Endothelial cell of umbilical vein (primary cell): ENCODE results near the gene SLC2A8. TPM values are rescaled to one million over a fixed set of nuclear protein-coding genes. Genes with fewer than 3 reads are reported as not detected.

Experiments used
- BruUV-seq: library from RNA; stranded (reverse); fragments of 400-500 nt; replicated peaks from 2 replicates; lab custom pipeline; 2021; lab: Mats Ljungman, UMichigan
- CTCF ChIA-PET: fragments of 300-600, 350-600 bp; sonication (Branson Sonifier 250); formaldehyde crosslinking; loops from one replicate; lab custom pipeline; 2021; ENCODE audit warnings: antibody characterized with exemption, inconsistent platforms; lab: Charles Lee
- POLR2A ChIA-PET: fragments of 300-600, 350-600 bp; sonication (Branson Sonifier 250); formaldehyde crosslinking; loops from one replicate; lab custom pipeline; 2021; ENCODE audit warnings: antibody characterized with exemption, inconsistent platforms; lab: Charles Lee
- DNase-seq: peaks from one replicate; pipeline ENCODE4 v3.0.0-alpha.2; 2011; ENCODE audit warnings: low read depth, low spot score
- FAIRE-seq: peaks from 2 replicates; lab custom pipeline; 2011; peaks lifted over from hg19 to GRCh38; lab: Jason Lieb, UNC
- H2AFZ ChIP-seq: 2 replicates; pipeline ENCODE4 v1.6.0; 2012; ENCODE audit warnings: low read depth, low read length, control low read depth, inconsistent platforms
- H3K27ac ChIP-seq: 2 replicates; pipeline ENCODE4 v1.5.1; 2011; ENCODE audit warnings: low read depth, mild to moderate bottlenecking, control low read depth, low read length, moderate library complexity; ENCODE audit not compliant: insufficient read depth
- H3K27me3 ChIP-seq, 2 experiments: 2 replicates each; pipeline versions ENCODE4 v1.6.0 to v1.6.1; 2011; ENCODE audit warnings: low read length in 2 of 2, mixed read lengths in 1 of 2; ENCODE audit not compliant: control insufficient read depth in 2 of 2, insufficient read depth in 2 of 2
- H3K36me3 ChIP-seq, 2 experiments: 2 replicates in 1 of 2; 3 replicates in 1 of 2; pipeline ENCODE4 v1.5.1; 2011; ENCODE audit warnings: low read length in 2 of 2, mild to moderate bottlenecking in 1 of 2, moderate library complexity in 1 of 2; ENCODE audit not compliant: control insufficient read depth in 2 of 2, insufficient read depth in 2 of 2; ENCODE audit errors: extremely low read depth in 1 of 2
- H3K4me1 ChIP-seq: 3 replicates; pipeline ENCODE4 v1.5.1; 2011; ENCODE audit warnings: mild to moderate bottlenecking, low read length; ENCODE audit not compliant: control insufficient read depth, insufficient read depth; ENCODE audit errors: extremely low read depth
- H3K4me2 ChIP-seq: 2 replicates; pipeline ENCODE4 v1.6.1; 2011; ENCODE audit warnings: low read length, control low read depth, mixed read lengths; ENCODE audit not compliant: insufficient read depth
- H3K4me3 ChIP-seq, 3 experiments: fragments of 200-600 bp in 1 of 3; sonication (generic), shearing (Covaris generic) in 1 of 3; replicated peaks in 1 of 3; 2 replicates each; pipeline ENCODE4 v1.5.1; 2011 to 2016; ENCODE audit warnings: control low read depth in 3 of 3, low read length in 3 of 3, mild to moderate bottlenecking in 2 of 3, inconsistent platforms in 1 of 3, low read depth in 1 of 3, moderate library complexity in 1 of 3; ENCODE audit not compliant: insufficient read depth in 1 of 3
- H3K79me2 ChIP-seq: 2 replicates; pipeline ENCODE4 v1.6.0; 2012; ENCODE audit warnings: low read length, inconsistent platforms; ENCODE audit not compliant: control insufficient read depth, insufficient read depth
- H3K9ac ChIP-seq: replicated peaks from 2 replicates; pipeline ENCODE3; 2011; ENCODE audit warnings: low read length, control low read depth; ENCODE audit not compliant: insufficient read depth; ENCODE audit errors: extremely low read depth
- H3K9me1 ChIP-seq: replicated peaks from 3 replicates; pipeline ENCODE4 v1.6.0; 2011; ENCODE audit warnings: mild to moderate bottlenecking, low read length; ENCODE audit not compliant: control insufficient read depth, insufficient read depth; ENCODE audit errors: extremely low read depth
- H3K9me3 ChIP-seq: replicated peaks from 2 replicates; pipeline ENCODE4 v1.5.1; 2012; ENCODE audit warnings: low read length, inconsistent platforms; ENCODE audit not compliant: control insufficient read depth, insufficient read depth
- H4K20me1 ChIP-seq: replicated peaks from 2 replicates; pipeline ENCODE3; 2011; ENCODE audit warnings: mild to moderate bottlenecking, low read length; ENCODE audit not compliant: control insufficient read depth, insufficient read depth; ENCODE audit errors: extremely low read depth
- FOS ChIP-seq: IDR thresholded peaks from 2 replicates; pipeline ENCODE4 v1.6.1; 2011; ENCODE audit warnings: mild to moderate bottlenecking, low read length, moderate library complexity, borderline replicate concordance; ENCODE audit not compliant: insufficient read depth
- MYC ChIP-seq: IDR thresholded peaks from one replicate; pipeline ENCODE4 v1.6.1; 2011; ENCODE audit warnings: mild to moderate bottlenecking, low read depth, low read length
- POLR2A ChIP-seq: IDR thresholded peaks from 2 replicates; pipeline ENCODE4 v1.6.1; 2012; ENCODE audit warnings: low read depth, mild to moderate bottlenecking, control low read depth, low read length
- POLR2AphosphoS5 ChIP-seq: IDR thresholded peaks from 2 replicates; pipeline ENCODE4 v1.6.1; 2012; ENCODE audit warnings: low read depth, mild to moderate bottlenecking, control low read depth, low read length, moderate library complexity; ENCODE audit not compliant: insufficient read depth
- dilution Hi-C: fragments of 300-500 bp; cut with MboI; formaldehyde crosslinking; loops from one replicate; pipeline ENCODE4 v1.15.0; 2019; ENCODE audit warnings: low sequenced_read_pairs; ENCODE audit not compliant: extremely low pct_ligation_motif_present
- intact Hi-C: fragments of 100-400 bp; cut with micrococcal nuclease; formaldehyde crosslinking; loops from one replicate; pipeline ENCODE4 v1.10.0; 2022
- polyA plus RNA-seq, 4 experiments: library from polyadenylated mRNA; depleted of rRNA in 3 of 4; stranded (reverse) in 3 of 4; unstranded in 1 of 4; fragments of >200 nt; gene quantifications; 2 replicates each; pipeline versions ENCODE4 v1.2.1 to v1.2.3, GENCODE V29; 2011 to 2012; ENCODE audit warnings: missing spikeins in 1 of 4
- total RNA-seq: library from RNA; stranded (reverse); gene quantifications from 2 replicates; pipeline ENCODE4 v1.2.3, GENCODE V29; 2021
- TF ChIP-seq, protein P1 (sequence below), 2 donors: IDR thresholded peaks; 1 replicate in 1 of 2; 2 replicates in 1 of 2; pipeline ENCODE4 v1.5.1; 2011; ENCODE audit warnings: low read length in 2 of 2, mild to moderate bottlenecking in 2 of 2, moderate library complexity in 2 of 2, control low read depth in 1 of 2, inconsistent platforms in 1 of 2, low read depth in 1 of 2; ENCODE audit not compliant: insufficient read depth in 1 of 2; ENCODE audit errors: extremely low read depth in 1 of 2
- TF ChIP-seq, protein P2 (sequence below): IDR thresholded peaks from 2 replicates; pipeline ENCODE4 v1.6.1; 2011; ENCODE audit not compliant: insufficient read depth, insufficient read length

The SLC2A8 gene
- total and polyA plus RNA-seq, 2 donors (not counting 3 experiments of a cell fraction or from before 2014, with no cell fraction given): 19.3 to 26.1 TPM

DNA sequence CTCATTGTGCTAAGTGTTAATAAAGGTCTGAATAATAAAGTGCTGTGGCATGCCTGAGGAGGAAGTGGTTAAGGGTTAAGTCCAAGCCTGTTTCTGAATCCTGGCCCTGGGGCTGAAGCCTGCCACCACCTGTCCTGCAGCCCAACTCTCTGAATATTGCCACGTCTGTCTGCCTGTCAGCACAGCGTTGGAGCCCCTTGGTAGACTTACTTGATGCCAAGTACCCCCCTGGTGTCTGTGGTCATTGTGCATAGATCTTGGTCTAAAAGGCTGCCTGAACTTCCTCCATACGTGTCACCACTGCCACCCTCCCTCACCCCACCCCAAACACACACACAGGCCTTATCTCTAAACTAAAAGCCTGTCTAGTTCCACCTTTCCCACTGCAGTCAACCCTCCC lies 35.4 kb upstream of the SLC2A8 start:
- no TSS peak for BruUV-seq
- Histone ChIP-seq H3K9ac (no peak overlapping the region), H4K20me1 (no peaks in the 10 kb centered on the region), H3K4me2 (no peak overlapping the region), H2AFZ (no peak overlapping the region), H3K27me3 (no peaks in the 10 kb centered on the region), H3K79me2 (no peaks in the 10 kb centered on the region), H3K27ac (no peak overlapping the region), H3K9me1 (no peaks in the 10 kb centered on the region), H3K9me3 (no peaks in the 10 kb centered on the region), H3K4me3 (no peak overlapping the region), H3K36me3 (no peaks in the 10 kb centered on the region), H3K4me1 (no peaks in the 10 kb centered on the region)
- ChIA-PET CTCF (interaction anchor here (1.8 to 3.1 kb wide), 5 partner anchors 9 to 421 kb away, joined by 5 to 16 read pairs (median 9); no protein-coding TSS in a partner anchor), POLR2A (no interaction called here)
- DNase-seq (no peak), FAIRE-seq (no peak)
- dilution Hi-C loops (no loop called here), intact Hi-C loops (no loop called here)
- TF ChIP-seq POLR2AphosphoS5 (no peak), POLR2A (no peak), FOS (no peak), MYC (no peak)
- TF ChIP-seq, protein P1, sequence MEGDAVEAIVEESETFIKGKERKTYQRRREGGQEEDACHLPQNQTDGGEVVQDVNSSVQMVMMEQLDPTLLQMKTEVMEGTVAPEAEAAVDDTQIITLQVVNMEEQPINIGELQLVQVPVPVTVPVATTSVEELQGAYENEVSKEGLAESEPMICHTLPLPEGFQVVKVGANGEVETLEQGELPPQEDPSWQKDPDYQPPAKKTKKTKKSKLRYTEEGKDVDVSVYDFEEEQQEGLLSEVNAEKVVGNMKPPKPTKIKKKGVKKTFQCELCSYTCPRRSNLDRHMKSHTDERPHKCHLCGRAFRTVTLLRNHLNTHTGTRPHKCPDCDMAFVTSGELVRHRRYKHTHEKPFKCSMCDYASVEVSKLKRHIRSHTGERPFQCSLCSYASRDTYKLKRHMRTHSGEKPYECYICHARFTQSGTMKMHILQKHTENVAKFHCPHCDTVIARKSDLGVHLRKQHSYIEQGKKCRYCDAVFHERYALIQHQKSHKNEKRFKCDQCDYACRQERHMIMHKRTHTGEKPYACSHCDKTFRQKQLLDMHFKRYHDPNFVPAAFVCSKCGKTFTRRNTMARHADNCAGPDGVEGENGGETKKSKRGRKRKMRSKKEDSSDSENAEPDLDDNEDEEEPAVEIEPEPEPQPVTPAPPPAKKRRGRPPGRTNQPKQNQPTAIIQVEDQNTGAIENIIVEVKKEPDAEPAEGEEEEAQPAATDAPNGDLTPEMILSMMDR (IDR thresholded peaks at IDR 0.05; ENCODE audit: extremely low read depth in 1 of 2, insufficient read depth in 1 of 2, low read depth in 1 of 2, low read length in 2 of 2): no peak
- TF ChIP-seq, protein P2, sequence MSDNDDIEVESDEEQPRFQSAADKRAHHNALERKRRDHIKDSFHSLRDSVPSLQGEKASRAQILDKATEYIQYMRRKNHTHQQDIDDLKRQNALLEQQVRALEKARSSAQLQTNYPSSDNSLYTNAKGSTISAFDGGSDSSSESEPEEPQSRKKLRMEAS: no peak

DNA sequence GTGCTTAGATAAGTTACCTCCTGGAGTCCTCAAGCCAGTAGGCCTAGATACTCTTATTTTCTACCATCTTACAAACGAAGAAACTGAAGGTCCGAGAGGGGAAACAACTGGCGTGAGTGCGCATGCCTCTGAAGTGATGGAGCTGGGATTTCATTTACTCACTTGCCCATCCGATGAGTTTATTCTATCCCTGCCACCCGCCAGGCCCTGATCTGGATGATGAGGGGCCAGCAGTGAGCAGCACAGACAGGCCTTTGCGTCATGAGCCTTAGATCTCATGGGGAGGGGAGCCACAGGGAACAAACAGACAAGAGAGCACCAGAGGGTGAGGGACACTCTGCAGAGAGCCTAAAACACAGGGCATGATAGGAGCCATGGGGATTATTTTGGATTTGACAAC lies 34.1 kb upstream of the SLC2A8 start:
- DNase-seq (no peak), FAIRE-seq (no peak)
- no peaks in the 10 kb centered on the region for H3K36me3 ChIP-seq
- H3K9me1 ChIP-seq: no peaks in the 10 kb centered on the region
- TF ChIP-seq, protein P1 (IDR thresholded peaks at IDR 0.05; ENCODE audit: extremely low read depth in 1 of 2, insufficient read depth in 1 of 2, low read depth in 1 of 2, low read length in 2 of 2): no peak
- TF ChIP-seq, protein P2: no peak
- H3K4me3 ChIP-seq: no peak overlapping the region
- H3K27ac ChIP-seq: no peak overlapping the region
- no peak overlapping the region for H3K4me2 ChIP-seq
- ChIA-PET POLR2A (no interaction called here), CTCF (interaction anchor here (1.9 kb wide), 1 partner anchor 148 kb away, joined by 5 read pairs; no protein-coding TSS in a partner anchor)
- no peaks in the 10 kb centered on the region for H3K9me3 ChIP-seq
- H3K9ac ChIP-seq: no peak overlapping the region
- no peaks in the 10 kb centered on the region for H3K27me3 ChIP-seq
- H4K20me1 ChIP-seq: no peaks in the 10 kb centered on the region
- no peaks in the 10 kb centered on the region for H3K4me1 ChIP-seq
- dilution Hi-C loops: no loop called here
- H2AFZ ChIP-seq: no peak overlapping the region
- no peaks in the 10 kb centered on the region for H3K79me2 ChIP-seq
- BruUV-seq: no TSS peak
- intact Hi-C loops: no loop called here
